Lower leg skin (tissue), 4 donors: ENCODE data around the gene MOSPD3. TPM values are rescaled to one million over a fixed set of nuclear protein-coding genes. Genes with fewer than 3 reads are reported as not detected.

Source experiments
- DNase-seq, 2 donors: peaks; one replicate each; pipeline ENCODE4 v3.0.0-alpha.2; 2019; ENCODE audit warnings: low spot score in 2 of 2
- H3K4me3 ChIP-seq: fragments of 200-600 bp; sonication (generic); 2 replicates; pipeline ENCODE4 v1.5.1; 2017; ENCODE audit warnings: mild to moderate bottlenecking, low read depth; ENCODE audit not compliant: poor library complexity, severe bottlenecking
- POLR2A ChIP-seq, 2 donors: fragments of 450-650 bp; IDR thresholded peaks; one replicate each; pipeline ENCODE4 v1.6.1; 2016 to 2017; ENCODE audit warnings: antibody characterized with exemption in 2 of 2, mild to moderate bottlenecking in 1 of 2, moderate library complexity in 1 of 2
- WGBS, 2 donors: methylation state at CpG; one replicate each; pipeline ENCODE4 v1.1.5; 2018; 5-methylcytosine and 5-hydroxymethylcytosine counted together
- intact Hi-C: fragments of 100-400 bp; cut with DNase I; formaldehyde crosslinking; loops from one replicate; pipeline ENCODE4 v1.15.0; 2023; ENCODE audit warnings: low total_unique reads
- total RNA-seq, 4 donors: library from RNA; depleted of rRNA; stranded (reverse); fragments of >200 nt; gene quantifications; one replicate each; pipeline ENCODE4 v1.1.0, GENCODE V29; 2016
- TF ChIP-seq, protein P1 (sequence below), 3 donors: fragments of 450-650 bp; IDR thresholded peaks; one replicate each; pipeline ENCODE4 v1.5.1; 2016; ENCODE audit warnings: antibody characterized with exemption in 3 of 3, mild to moderate bottlenecking in 3 of 3, moderate library complexity in 2 of 3

The MOSPD3 gene
- total RNA-seq, 4 donors from 2014 or later = 22.3 to 33.5 (median 26.9) TPM

DNA sequence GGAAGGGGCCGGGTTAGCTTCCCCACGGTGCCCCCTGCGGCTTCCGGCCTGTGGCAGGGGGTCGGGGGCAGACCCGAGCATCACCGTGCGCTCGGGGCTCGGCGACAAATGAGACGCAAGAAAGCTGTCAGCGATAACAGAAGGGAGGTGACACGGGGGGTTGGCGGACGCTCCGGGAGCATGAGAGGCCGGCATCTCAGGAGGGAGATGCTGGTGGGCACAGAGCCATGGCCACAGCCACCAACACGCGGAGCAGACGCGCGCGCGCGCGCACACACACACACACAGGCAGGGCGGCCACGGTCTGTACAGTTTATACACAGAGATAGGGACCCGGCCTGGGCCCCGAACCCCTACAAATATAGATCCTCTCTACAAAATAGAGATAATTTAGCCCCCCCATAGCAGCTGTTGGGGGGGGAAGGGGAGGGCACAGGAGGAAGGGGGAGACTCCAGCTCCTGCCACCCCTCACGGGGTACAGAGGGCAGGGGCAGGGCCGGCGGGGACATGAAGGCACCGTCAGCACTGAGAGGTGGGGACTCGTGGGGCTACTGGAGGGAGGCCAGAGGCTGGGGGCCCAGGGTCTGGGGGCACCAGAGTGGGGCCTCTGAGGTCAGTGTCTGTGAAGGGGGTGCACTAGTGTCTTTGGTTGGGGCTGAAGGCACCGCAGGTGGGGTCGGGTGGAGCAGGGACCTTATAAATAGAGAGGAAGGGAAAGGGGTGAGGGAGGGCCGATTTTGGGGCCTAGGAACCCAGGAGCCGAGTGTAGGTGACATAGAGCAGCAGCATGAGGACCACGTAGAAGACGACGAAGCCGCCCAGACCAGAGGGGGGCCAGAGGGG is 37.8 kb upstream of the MOSPD3 start:
- TF ChIP-seq, protein P1, sequence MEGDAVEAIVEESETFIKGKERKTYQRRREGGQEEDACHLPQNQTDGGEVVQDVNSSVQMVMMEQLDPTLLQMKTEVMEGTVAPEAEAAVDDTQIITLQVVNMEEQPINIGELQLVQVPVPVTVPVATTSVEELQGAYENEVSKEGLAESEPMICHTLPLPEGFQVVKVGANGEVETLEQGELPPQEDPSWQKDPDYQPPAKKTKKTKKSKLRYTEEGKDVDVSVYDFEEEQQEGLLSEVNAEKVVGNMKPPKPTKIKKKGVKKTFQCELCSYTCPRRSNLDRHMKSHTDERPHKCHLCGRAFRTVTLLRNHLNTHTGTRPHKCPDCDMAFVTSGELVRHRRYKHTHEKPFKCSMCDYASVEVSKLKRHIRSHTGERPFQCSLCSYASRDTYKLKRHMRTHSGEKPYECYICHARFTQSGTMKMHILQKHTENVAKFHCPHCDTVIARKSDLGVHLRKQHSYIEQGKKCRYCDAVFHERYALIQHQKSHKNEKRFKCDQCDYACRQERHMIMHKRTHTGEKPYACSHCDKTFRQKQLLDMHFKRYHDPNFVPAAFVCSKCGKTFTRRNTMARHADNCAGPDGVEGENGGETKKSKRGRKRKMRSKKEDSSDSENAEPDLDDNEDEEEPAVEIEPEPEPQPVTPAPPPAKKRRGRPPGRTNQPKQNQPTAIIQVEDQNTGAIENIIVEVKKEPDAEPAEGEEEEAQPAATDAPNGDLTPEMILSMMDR (IDR thresholded peaks at IDR 0.05) = no peak
- no peak for TF ChIP-seq POLR2A (IDR thresholded peaks at IDR 0.05)
- no peak for DNase-seq
- intact Hi-C loops = no loop called here
- 92% methylated on average over 44 of the region's 44 CpGs for WGBS, 2 donors
- no peak overlapping the region for H3K4me3 ChIP-seq

- no peak overlapping the region for H3K4me3 ChIP-seq
- no peak for TF ChIP-seq POLR2A (IDR thresholded peaks at IDR 0.05)
- TF ChIP-seq, protein P1 (IDR thresholded peaks at IDR 0.05) = no peak
- intact Hi-C loops = no loop called here
- WGBS, 2 donors = 81 to 85% methylated on average over 14 of the region's 14 CpGs
- no peak for DNase-seq
Measured at GRCh38 chr7:100575206-100575631, 37.1 kb upstream of the MOSPD3 start.

DNA sequence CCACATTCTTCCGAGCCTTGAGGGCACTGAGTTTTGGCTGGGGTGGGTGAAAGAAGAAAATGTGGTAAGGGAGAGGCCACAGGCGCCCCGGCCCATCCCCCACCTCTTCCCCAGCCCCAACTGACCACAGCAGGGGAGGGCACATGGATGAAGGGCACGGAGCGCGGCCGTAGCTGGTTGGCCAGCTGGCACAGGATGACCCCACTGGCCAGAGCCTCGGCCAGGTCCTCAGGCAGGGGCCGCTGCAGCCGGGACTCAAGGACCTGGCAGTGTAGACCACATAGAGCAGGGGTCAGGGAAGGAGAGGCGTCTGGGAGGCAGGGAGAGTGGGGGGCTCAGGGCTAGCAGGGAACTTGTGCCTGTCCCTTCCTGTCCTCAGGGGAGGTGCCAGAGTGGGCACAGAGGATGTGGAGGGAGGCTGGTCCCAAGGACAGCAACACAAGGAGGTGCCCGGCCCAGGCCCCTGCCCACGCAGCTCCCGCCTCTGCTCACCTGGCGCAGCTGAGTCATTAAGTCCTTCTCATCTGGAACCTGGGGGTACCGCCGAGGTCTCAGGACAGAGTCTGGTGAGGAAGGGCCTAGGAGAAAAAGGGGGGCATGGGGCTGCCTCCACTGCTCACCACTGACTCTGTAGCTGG is 36.5 kb upstream of the MOSPD3 start:
- WGBS, 2 donors = 86 to 88% methylated on average over 17 of the region's 17 CpGs
- intact Hi-C loops = no loop called here

GRCh38 chr7:100576384-100576993 is 35.9 kb upstream of the MOSPD3 start:
- no peak for DNase-seq
- intact Hi-C loops = no loop called here
- WGBS, 2 donors = 91 to 94% methylated on average over 13 of the region's 13 CpGs
- no peak overlapping the region for H3K4me3 ChIP-seq
- TF ChIP-seq, protein P1 (IDR thresholded peaks at IDR 0.05) = no peak
- TF ChIP-seq POLR2A (IDR thresholded peaks at IDR 0.05) = no peak

More for the DNA sequence above, 36.5 kb upstream of the MOSPD3 start:
- no peak for TF ChIP-seq POLR2A (IDR thresholded peaks at IDR 0.05)
- TF ChIP-seq, protein P1 (IDR thresholded peaks at IDR 0.05) = no peak
- DNase-seq = no peak
- H3K4me3 ChIP-seq = no peak overlapping the region

- no peak for TF ChIP-seq POLR2A (IDR thresholded peaks at IDR 0.05)
- TF ChIP-seq, protein P1 (IDR thresholded peaks at IDR 0.05) = no peak
- intact Hi-C loops = no loop called here
- no peak for DNase-seq
- 93 to 95% methylated on average over 23 to 24 of the region's 24 CpGs for WGBS, 2 donors
- no peak overlapping the region for H3K4me3 ChIP-seq
Measured at GRCh38 chr7:100577103-100577502, 35.2 kb upstream of the MOSPD3 start.
